ENCODE data around the gene SNX30. TPM values are rescaled to one million over a fixed set of nuclear protein-coding genes. Genes with fewer than 3 reads are reported as not detected.
A peak's percentile ranks its signal among the peaks of the same experiment; 100 is the strongest.

SNX30 gene
- total and polyA plus RNA-seq, 9 donors: 7.0 to 10.9 (median 10.4) TPM

- WGBS (ENCODE audit: insufficient coverage): 68% methylated on average over 4 of the region's 5 CpGs
- H3K27ac ChIP-seq (ENCODE audit: low read length): peak overlapping the region; percentile 42
- H3K9me3 ChIP-seq (replicated peaks; ENCODE audit: control insufficient read depth, low read depth, low read length): no peaks in the 10 kb centered on the region
- H3K4me1 ChIP-seq (ENCODE audit: control insufficient read depth, insufficient read depth, low read length): peaks cover 10% of the 10 kb centered on the region
- DNase-seq: no peak
- H3K27me3 ChIP-seq (ENCODE audit: control insufficient read depth, insufficient read depth, low read length): no peaks in the 10 kb centered on the region
- H3K36me3 ChIP-seq (ENCODE audit: control insufficient read depth, insufficient read depth, low read length): no peaks in the 10 kb centered on the region
- no peak overlapping the region for H3K4me3 ChIP-seq (ENCODE audit: low read length)
These were observed 39.6 kb downstream of the SNX30 start for GRCh38 chr9:112789891-112790774.

- no peak overlapping the region for H3K27ac ChIP-seq (ENCODE audit: low read length)
- DNase-seq: no peak
- no peaks in the 10 kb centered on the region for H3K9me3 ChIP-seq (replicated peaks; ENCODE audit: control insufficient read depth, low read depth, low read length)
- WGBS (ENCODE audit: insufficient coverage): no CpG with 5 or more reads among the region's 1 CpG
- H3K4me3 ChIP-seq (ENCODE audit: low read length): no peak overlapping the region
- H3K4me1 ChIP-seq (ENCODE audit: control insufficient read depth, insufficient read depth, low read length): peaks cover 10% of the 10 kb centered on the region
- H3K36me3 ChIP-seq (ENCODE audit: control insufficient read depth, insufficient read depth, low read length): no peaks in the 10 kb centered on the region
- no peaks in the 10 kb centered on the region for H3K27me3 ChIP-seq (ENCODE audit: control insufficient read depth, insufficient read depth, low read length)
These were observed 42.1 kb downstream of the SNX30 start for GRCh38 chr9:112792670-112793069.

DNA sequence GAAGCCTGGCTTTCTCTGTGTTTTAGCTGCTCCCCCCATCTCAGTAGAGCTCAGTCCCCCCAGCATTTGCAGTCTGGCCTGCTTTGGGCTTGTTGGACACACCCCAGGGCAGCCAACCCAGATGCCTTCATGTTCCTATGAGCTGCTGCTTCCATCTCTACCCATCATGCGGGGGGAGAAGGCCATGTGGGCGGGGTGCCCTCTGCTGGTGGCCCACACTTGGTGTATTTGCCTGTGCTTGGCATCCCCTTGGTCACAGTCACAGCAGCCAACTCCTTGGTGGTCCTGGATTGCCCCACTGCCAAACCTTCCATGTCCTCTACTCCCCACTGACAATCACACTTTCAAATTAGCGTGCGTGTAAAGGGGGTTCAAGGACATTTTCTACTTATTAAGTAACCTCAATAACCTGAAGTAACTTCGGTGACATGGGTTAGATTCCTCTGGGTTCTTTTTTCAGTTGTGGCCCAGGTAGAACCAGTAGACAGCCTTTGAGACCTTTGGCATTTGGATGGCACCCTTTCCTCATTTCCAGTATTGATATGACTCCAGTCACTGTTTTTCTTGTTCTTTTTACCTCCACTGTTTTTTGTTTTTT lies 42.8 kb downstream of the SNX30 start:
- no peak overlapping the region for H3K27ac ChIP-seq (ENCODE audit: low read length)
- H3K9me3 ChIP-seq (replicated peaks; ENCODE audit: control insufficient read depth, low read depth, low read length): no peaks in the 10 kb centered on the region
- H3K27me3 ChIP-seq (ENCODE audit: control insufficient read depth, insufficient read depth, low read length): no peaks in the 10 kb centered on the region
- no peak for DNase-seq
- no peak overlapping the region for H3K4me3 ChIP-seq (ENCODE audit: low read length)
- H3K4me1 ChIP-seq (ENCODE audit: control insufficient read depth, insufficient read depth, low read length): peaks cover 10% of the 10 kb centered on the region
- no peaks in the 10 kb centered on the region for H3K36me3 ChIP-seq (ENCODE audit: control insufficient read depth, insufficient read depth, low read length)
- 42% methylated on average over 2 of the region's 5 CpGs for WGBS (ENCODE audit: insufficient coverage)

- Histone ChIP-seq H3K4me3 (ENCODE audit: low read length) (no peak overlapping the region), H3K27ac (ENCODE audit: low read length) (no peak overlapping the region), H3K36me3 (ENCODE audit: control insufficient read depth, insufficient read depth, low read length) (no peaks in the 10 kb centered on the region), H3K9me3 (replicated peaks; ENCODE audit: control insufficient read depth, low read depth, low read length) (no peaks in the 10 kb centered on the region), H3K4me1 (ENCODE audit: control insufficient read depth, insufficient read depth, low read length) (peaks cover 6% of the 10 kb centered on the region), H3K27me3 (ENCODE audit: control insufficient read depth, insufficient read depth, low read length) (no peaks in the 10 kb centered on the region)
- DNase-seq: no peak
These were observed 44.2 kb downstream of the SNX30 start for GRCh38 chr9:112794731-112795130.

DNA sequence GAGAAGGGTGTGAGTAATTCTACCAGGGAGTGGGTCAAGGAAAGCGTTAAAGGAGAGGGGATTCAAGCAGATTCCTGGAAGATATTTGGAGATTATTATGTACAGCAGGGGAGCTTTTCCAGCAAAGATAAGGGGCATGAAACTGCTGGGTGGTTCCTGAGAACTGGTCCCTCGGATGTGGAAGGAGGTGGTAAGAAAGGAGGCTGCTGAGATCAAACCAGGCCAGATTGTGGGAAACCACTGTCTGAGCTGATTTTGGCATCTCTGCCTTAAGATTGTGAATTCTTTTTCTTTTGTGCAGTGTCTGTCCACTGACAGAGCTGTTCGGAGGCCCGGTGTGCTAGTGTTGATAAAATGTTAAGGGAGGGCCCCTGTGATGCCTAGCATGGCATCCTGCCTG lies 45.4 kb downstream of the SNX30 start:
- 36% methylated on average over 2 of the region's 4 CpGs for WGBS (ENCODE audit: insufficient coverage)
- no peak for DNase-seq
- Histone ChIP-seq H3K9me3 (replicated peaks; ENCODE audit: control insufficient read depth, low read depth, low read length) (no peaks in the 10 kb centered on the region), H3K27me3 (ENCODE audit: control insufficient read depth, insufficient read depth, low read length) (no peaks in the 10 kb centered on the region), H3K27ac (ENCODE audit: low read length) (no peak overlapping the region), H3K4me1 (ENCODE audit: control insufficient read depth, insufficient read depth, low read length) (peaks cover 3% of the 10 kb centered on the region), H3K36me3 (ENCODE audit: control insufficient read depth, insufficient read depth, low read length) (no peaks in the 10 kb centered on the region), H3K4me3 (ENCODE audit: low read length) (no peak overlapping the region)

DNA sequence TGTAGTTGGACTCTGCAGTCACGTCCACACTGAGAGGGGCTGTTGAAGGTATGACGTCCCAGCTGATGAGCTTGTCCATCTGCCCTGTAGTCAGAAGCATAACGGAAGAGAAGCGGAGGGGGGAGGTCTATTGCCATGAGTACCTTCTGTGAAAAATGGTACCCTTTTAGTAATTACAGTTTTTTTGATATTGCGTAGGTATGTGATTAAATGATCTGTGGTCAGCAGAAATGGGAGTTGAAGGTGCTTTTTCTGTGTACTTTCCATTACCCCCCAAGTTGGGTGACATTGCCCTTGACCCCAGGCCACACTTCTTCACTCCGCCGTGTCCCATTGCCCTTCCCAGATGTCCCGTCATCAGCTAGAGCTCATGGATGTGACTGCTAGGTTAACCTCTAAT lies 45.9 kb downstream of the SNX30 start:
- DNase-seq: no peak
- Histone ChIP-seq H3K27ac (ENCODE audit: low read length) (no peak overlapping the region), H3K4me1 (ENCODE audit: control insufficient read depth, insufficient read depth, low read length) (peaks cover 3% of the 10 kb centered on the region), H3K36me3 (ENCODE audit: control insufficient read depth, insufficient read depth, low read length) (no peaks in the 10 kb centered on the region), H3K4me3 (ENCODE audit: low read length) (no peak overlapping the region), H3K9me3 (replicated peaks; ENCODE audit: control insufficient read depth, low read depth, low read length) (no peaks in the 10 kb centered on the region), H3K27me3 (ENCODE audit: control insufficient read depth, insufficient read depth, low read length) (no peaks in the 10 kb centered on the region)
- WGBS (ENCODE audit: insufficient coverage): 90% methylated on average over 4 of the region's 8 CpGs

GRCh38 chr9:112809351-112809848 lies 58.8 kb downstream of the SNX30 start:
- H3K27me3 ChIP-seq (ENCODE audit: control insufficient read depth, insufficient read depth, low read length): no peaks in the 10 kb centered on the region
- no peaks in the 10 kb centered on the region for H3K36me3 ChIP-seq (ENCODE audit: control insufficient read depth, insufficient read depth, low read length)
- H3K4me3 ChIP-seq (ENCODE audit: low read length): no peak overlapping the region
- 89% methylated on average over 3 of the region's 7 CpGs for WGBS (ENCODE audit: insufficient coverage)
- no peak overlapping the region for H3K27ac ChIP-seq (ENCODE audit: low read length)
- no peak for DNase-seq
- peaks cover 14% of the 10 kb centered on the region for H3K4me1 ChIP-seq (ENCODE audit: control insufficient read depth, insufficient read depth, low read length)
- H3K9me3 ChIP-seq (replicated peaks; ENCODE audit: control insufficient read depth, low read depth, low read length): no peaks in the 10 kb centered on the region

DNA sequence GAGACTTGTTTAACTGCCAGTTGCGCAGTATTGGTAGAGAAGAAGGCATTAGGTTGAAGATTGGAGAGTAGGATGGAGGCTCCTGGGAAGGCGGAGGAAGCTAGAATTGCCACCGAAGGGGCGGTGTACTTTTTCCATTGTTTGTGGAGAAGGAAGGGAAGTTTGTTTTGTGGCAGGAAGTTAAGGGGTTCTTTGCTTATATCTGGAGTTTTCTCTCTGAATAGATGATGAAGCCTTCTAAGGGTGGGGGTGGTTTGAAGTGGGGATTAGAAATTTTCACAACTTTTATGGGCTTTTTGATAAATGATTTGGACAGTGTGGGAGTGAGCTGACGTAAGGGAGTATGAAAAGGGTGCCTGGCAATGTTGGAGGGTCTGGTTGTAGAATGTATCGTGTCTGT lies 59.3 kb downstream of the SNX30 start:
- Histone ChIP-seq H3K4me3 (ENCODE audit: low read length) (no peak overlapping the region), H3K9me3 (replicated peaks; ENCODE audit: control insufficient read depth, low read depth, low read length) (no peaks in the 10 kb centered on the region), H3K4me1 (ENCODE audit: control insufficient read depth, insufficient read depth, low read length) (peaks cover 14% of the 10 kb centered on the region), H3K27me3 (ENCODE audit: control insufficient read depth, insufficient read depth, low read length) (no peaks in the 10 kb centered on the region), H3K36me3 (ENCODE audit: control insufficient read depth, insufficient read depth, low read length) (no peaks in the 10 kb centered on the region), H3K27ac (ENCODE audit: low read length) (peak overlapping the region; percentile 69)
- WGBS (ENCODE audit: insufficient coverage): 75% methylated on average over 4 of the region's 6 CpGs
- DNase-seq: no peak

GRCh38 chr9:112810696-112811490 lies 60.3 kb downstream of the SNX30 start:
- Histone ChIP-seq H3K36me3 (ENCODE audit: control insufficient read depth, insufficient read depth, low read length) (no peaks in the 10 kb centered on the region), H3K9me3 (replicated peaks; ENCODE audit: control insufficient read depth, low read depth, low read length) (no peaks in the 10 kb centered on the region), H3K27ac (ENCODE audit: low read length) (peak overlapping the region; percentile 69), H3K4me3 (ENCODE audit: low read length) (no peak overlapping the region), H3K4me1 (ENCODE audit: control insufficient read depth, insufficient read depth, low read length) (peaks cover 14% of the 10 kb centered on the region), H3K27me3 (ENCODE audit: control insufficient read depth, insufficient read depth, low read length) (no peaks in the 10 kb centered on the region)
- no peak for DNase-seq
- 71% methylated on average over 17 of the region's 17 CpGs for WGBS (ENCODE audit: insufficient coverage)

- H3K4me1 ChIP-seq (ENCODE audit: control insufficient read depth, insufficient read depth, low read length): peaks cover 14% of the 10 kb centered on the region
- no peak for DNase-seq
- no peak overlapping the region for H3K27ac ChIP-seq (ENCODE audit: low read length)
- H3K36me3 ChIP-seq (ENCODE audit: control insufficient read depth, insufficient read depth, low read length): no peaks in the 10 kb centered on the region
- H3K4me3 ChIP-seq (ENCODE audit: low read length): no peak overlapping the region
- H3K27me3 ChIP-seq (ENCODE audit: control insufficient read depth, insufficient read depth, low read length): no peaks in the 10 kb centered on the region
- 96% methylated on average over 2 of the region's 6 CpGs for WGBS (ENCODE audit: insufficient coverage)
- no peaks in the 10 kb centered on the region for H3K9me3 ChIP-seq (replicated peaks; ENCODE audit: control insufficient read depth, low read depth, low read length)
These were observed 61.0 kb downstream of the SNX30 start for GRCh38 chr9:112811518-112811917.
